HepG2 (cell line): Measurements from ENCODE around the gene EEA1.

Source experiments
- ATF1 ChIP-seq: IDR thresholded peaks from 2 replicates; pipeline ENCODE4 v1.6.1; 2016; ENCODE audit warnings: mild to moderate bottlenecking, control low read depth
- ATF3 ChIP-seq: sonication (generic); formaldehyde crosslinking; IDR thresholded peaks from 2 replicates; pipeline ENCODE4 v1.4.0; 2020; ENCODE audit warnings: missing genetic modification reagents
- FUBP1 ChIP-seq: sonication (generic); formaldehyde crosslinking; IDR thresholded peaks from 2 replicates; pipeline ENCODE4 v1.5.1; 2020; ENCODE audit warnings: missing genetic modification reagents, mild to moderate bottlenecking, borderline replicate concordance
- YY1 ChIP-seq: IDR thresholded peaks from 2 replicates; pipeline ENCODE4 v1.6.1; 2011; ENCODE audit warnings: low read length, low read depth, moderate library complexity, mild to moderate bottlenecking; ENCODE audit not compliant: insufficient read depth, insufficient replicate concordance
- ZFYVE20 ChIP-seq: sonication (generic); formaldehyde crosslinking; IDR thresholded peaks from 2 replicates; pipeline ENCODE4 v1.8.0; 2023; ENCODE audit warnings: low read depth, mild to moderate bottlenecking, moderate library complexity, missing genetic modification reagents, borderline replicate concordance
- ZNF484 ChIP-seq: sonication (generic); formaldehyde crosslinking; IDR thresholded peaks from 2 replicates; pipeline ENCODE4 v1.5.1; 2020; ENCODE audit warnings: mild to moderate bottlenecking, low read depth, missing genetic modification reagents, borderline replicate concordance
- ZNF670 ChIP-seq: sonication (generic); formaldehyde crosslinking; IDR thresholded peaks from 2 replicates; pipeline ENCODE4 v1.8.0; 2022; ENCODE audit warnings: mild to moderate bottlenecking, missing genetic modification reagents, borderline replicate concordance
- TF ChIP-seq, protein P1 (sequence below): conservative IDR thresholded peaks from 2 replicates; pipeline ENCODE4 v1.6.1; 2018; ENCODE audit warnings: missing genetic modification reagents

DNA sequence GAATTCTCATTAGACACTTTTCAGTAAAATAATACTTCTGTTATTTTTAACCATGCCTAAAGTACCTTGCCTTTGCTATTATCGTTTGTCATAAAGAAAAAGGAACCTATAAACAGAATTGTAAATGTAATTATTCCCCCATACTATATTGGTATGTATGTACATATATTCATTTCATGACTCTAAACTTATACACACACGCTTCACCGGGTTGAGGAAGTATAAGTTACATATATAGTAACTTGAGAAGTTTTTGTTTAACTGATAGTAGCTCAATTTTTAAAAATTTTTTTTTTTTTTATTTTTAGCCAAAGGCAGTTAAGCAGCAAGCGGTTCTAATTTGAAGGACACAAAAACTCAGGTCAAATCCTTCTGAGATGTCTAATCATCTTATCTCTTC lies 118.7 kb downstream of the EEA1 start:
- TF ChIP-seq YY1 (no peak), ATF1 (CRISPR knock-in tag) (no peak), FUBP1 (no peak), ZNF484 (CRISPR knock-in tag) (no peak), ZFYVE20 (CRISPR knock-in tag) (no peak), ZNF670 (CRISPR knock-in tag) (no peak), ATF3 (CRISPR knock-in tag) (no peak)
- TF ChIP-seq, protein P1, sequence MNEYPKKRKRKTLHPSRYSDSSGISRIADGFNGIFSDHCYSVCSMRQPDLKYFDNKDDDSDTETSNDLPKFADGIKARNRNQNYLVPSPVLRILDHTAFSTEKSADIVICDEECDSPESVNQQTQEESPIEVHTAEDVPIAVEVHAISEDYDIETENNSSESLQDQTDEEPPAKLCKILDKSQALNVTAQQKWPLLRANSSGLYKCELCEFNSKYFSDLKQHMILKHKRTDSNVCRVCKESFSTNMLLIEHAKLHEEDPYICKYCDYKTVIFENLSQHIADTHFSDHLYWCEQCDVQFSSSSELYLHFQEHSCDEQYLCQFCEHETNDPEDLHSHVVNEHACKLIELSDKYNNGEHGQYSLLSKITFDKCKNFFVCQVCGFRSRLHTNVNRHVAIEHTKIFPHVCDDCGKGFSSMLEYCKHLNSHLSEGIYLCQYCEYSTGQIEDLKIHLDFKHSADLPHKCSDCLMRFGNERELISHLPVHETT (CRISPR knock-in tag): no peak
